Measurements from ENCODE around the gene ZNF594. TPM values are rescaled to one million over a fixed set of nuclear protein-coding genes. Genes with fewer than 3 reads are reported as not detected.
"Not testable (repeated sequence)": the region's sequence is repeated elsewhere in the genome, so short reads cannot be mapped to it uniquely, and the experiment has no call there.

The ZNF594 gene
- total RNA-seq, 2 experiments from 2014 or later, result 17.2 to 17.5 TPM

DNA sequence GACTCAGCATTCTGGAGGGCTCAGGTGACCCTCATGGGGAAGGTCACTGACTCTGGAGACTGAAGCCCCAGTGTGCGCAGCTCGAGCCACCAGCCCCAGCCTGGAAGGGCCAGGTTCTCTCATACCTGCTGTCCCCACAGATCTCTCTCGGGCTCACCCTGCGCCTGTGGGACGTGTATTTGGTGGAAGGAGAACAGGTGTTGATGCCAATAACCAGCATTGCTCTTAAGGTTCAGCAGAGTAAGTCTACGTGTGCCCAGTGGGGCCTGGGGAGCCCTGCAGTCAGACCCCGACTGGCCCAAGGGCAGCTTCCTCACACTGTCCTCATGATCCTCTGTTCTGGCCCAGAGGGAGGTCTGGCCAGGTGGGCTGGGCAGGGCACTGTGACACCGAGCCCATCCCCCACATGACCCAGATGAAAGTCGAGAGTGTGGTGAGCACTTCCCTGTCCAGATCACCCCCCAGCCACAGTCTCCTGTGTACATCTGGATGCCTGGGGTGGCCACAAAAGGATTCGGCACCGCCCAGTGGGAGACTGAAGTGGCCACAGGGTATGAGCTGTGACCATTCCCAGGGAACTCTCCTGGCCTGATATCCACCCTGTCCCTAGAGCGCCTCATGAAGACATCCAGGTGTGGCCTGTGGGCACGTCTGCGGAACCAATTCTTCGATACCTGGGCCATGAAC lies 54.0 kb downstream of the ZNF594 start:
- ATAC-seq (ENCODE audit: low read depth); H3K4me1 Mint-ChIP-seq; H3K27ac Mint-ChIP-seq; H3K4me3 Mint-ChIP-seq; H3K36me3 Mint-ChIP-seq; POLR2A ChIA-PET; H3K9me3 Mint-ChIP-seq; DNase-seq; H3K27me3 Mint-ChIP-seq: not testable (repeated sequence)

DNA sequence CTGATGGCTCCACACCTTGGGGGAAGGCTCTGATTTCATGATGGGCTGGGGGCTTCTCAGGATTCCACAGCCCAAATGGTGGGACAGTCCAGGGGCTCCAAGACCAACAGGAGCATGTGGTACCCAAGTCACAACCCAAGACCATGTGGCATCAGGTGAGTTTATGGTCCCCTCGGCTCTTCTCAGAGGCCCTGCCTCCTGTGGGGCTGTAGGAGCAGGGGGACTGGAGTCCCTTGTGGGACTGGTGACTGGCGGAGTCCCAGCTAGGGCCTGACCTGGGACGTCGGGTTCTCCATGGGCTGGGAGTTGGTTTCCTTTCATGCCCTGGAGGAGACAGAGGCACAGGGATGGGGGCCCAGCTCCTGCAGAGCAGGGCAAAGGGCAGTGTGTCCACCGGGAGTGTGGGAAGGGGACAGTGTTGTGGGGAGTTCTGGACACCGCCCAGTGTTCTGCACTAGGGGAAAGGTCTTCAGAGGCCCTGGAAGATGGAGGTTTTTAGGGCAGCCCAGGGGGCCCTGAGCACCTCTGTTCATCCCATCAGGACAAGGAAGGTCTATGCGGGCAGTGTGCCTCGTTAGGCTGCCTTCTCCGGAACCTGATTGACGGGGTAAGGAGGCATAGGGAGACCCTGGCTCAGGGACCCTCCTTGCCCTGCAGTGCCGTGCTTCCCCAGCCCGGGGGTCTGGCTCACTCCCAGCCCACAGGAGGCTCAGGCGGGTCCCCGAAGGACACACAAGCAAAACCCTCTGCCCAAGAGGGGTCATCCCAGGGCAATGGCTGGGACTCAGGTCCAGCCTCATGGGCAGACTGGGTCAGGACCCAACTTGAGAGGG lies 54.9 kb downstream of the ZNF594 start:
- DNase-seq; ATAC-seq (ENCODE audit: low read depth); POLR2A ChIA-PET; H3K27ac Mint-ChIP-seq; H3K4me3 Mint-ChIP-seq; H3K4me1 Mint-ChIP-seq; H3K36me3 Mint-ChIP-seq; H3K9me3 Mint-ChIP-seq; H3K27me3 Mint-ChIP-seq: not testable (repeated sequence)

DNA sequence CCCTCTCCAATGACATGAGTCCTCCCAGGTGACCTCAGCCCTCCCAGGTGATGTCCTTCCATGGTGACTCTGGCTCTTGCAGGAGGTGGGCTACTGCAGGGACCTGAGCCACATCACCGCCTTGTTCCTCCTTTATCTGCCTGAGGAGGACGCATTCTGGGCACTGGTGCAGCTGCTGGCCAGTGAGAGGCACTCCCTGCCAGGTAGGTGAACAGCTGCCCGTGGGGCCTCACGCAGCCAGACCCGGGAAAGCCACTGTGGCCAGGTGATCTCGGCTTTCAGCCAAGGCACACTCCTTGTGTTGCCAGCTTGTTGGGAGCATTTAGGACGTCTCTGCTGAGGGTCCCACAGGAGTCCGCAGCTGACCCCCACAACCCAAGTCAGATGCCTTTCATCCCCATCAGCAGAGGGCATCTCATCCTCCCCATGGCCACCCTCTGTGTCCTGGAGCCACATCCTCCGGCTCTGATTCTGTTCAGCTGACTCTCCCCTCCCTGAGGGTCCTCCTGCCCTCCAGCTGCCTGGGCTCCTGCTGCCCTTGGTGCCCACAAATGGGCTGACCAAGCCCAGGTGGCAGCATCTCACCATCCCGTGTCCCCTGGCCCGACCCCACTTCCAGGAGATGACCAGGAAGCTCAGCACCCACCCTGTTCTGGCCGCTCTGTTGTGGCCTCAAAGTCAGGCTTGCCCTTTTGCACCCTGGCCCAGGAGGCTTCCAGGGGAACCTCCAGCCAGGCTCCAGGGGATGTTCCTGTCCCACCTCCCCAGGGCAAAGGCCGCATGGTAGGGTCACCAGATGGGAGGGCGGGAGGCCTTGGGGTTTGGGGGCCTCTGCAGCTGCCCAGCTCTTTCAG lies 55.7 kb downstream of the ZNF594 start:
- no peaks in the 10 kb centered on the region for H3K27me3 Mint-ChIP-seq
- H3K27ac Mint-ChIP-seq, result no peak overlapping the region
- no peak for ATAC-seq (ENCODE audit: low read depth)
- no peaks in the 10 kb centered on the region for H3K9me3 Mint-ChIP-seq
- POLR2A ChIA-PET, result no interaction called here
- H3K4me3 Mint-ChIP-seq, result no peak overlapping the region
- DNase-seq, result no peak
- H3K36me3 Mint-ChIP-seq, result no peaks in the 10 kb centered on the region
- H3K4me1 Mint-ChIP-seq, result no peaks in the 10 kb centered on the region

DNA sequence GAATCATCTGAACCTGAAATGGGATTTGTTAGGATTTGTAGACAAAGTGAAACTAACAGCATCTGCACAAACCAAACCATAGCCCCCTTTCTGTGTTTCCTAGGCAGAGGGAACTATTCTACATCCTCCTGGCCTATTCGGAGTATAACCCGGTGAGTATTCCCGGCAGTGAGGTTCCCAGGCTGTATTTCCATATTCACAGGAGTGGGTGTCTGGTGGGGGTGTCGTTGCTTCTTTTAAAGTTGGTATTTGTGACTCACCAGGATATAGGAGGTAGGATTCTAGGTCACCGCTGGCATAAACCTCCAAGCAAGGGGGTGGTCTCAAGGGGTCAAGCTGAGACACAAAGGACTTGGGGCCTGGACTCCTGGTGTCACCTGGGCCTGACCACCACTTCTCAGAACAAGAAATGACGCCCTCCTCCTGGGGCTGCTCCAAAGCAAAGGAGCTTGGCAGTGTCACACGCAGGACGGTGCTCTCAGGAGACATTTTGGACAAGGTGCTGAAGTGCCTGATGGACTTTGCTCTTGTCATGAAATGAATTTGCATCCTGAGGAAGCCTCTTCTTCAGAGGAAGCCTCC lies 56.4 kb downstream of the ZNF594 start:
- H3K4me3 Mint-ChIP-seq; POLR2A ChIA-PET; H3K4me1 Mint-ChIP-seq; DNase-seq; H3K9me3 Mint-ChIP-seq; H3K36me3 Mint-ChIP-seq; ATAC-seq (ENCODE audit: low read depth); H3K27me3 Mint-ChIP-seq; H3K27ac Mint-ChIP-seq: not testable (repeated sequence)

DNA sequence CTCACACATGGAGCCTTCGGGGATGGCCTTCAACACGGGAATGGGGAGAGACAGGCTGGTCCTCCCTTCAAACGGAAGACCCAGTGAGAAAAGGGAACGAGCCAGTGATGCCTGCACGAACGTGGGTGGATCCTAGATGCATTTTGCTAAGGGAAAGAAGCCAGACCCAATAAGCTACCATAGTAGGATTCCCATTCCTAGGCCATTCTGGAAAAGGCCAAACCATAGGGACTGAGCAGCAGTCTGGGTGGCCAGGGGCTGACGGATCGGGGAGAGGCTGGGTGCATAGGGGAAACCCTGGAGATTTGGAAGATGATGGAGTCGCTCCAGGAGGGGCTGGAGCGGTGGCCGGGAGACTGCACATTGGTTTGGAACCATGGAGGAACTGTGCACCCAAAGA lies 57.1 kb downstream of the ZNF594 start:
- H3K27ac Mint-ChIP-seq, result not testable (repeated sequence)

DNA sequence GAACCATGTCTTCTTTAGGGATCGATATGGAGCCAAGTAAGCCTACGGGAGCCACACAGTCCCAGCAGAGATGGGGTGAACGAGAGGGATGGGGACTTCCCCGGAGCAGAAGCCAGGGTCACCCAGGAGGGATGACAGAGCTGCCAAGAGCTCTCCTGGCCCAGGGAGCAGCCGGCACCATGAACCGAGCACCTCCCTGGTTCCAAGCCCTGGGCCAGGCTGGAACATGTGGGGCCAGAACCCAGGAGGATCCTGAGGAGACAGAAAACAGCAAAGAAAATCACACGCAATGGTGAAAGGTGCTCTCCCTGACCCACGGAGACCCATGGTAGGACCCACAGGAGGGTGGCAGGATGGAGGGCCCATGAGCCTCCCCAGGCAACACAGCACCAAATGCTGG lies 57.7 kb downstream of the ZNF594 start:
- H3K4me1 Mint-ChIP-seq; POLR2A ChIA-PET; H3K4me3 Mint-ChIP-seq; ATAC-seq (ENCODE audit: low read depth); H3K9me3 Mint-ChIP-seq; DNase-seq; H3K27ac Mint-ChIP-seq; H3K27me3 Mint-ChIP-seq; H3K36me3 Mint-ChIP-seq: not testable (repeated sequence)

More for the DNA sequence above, 57.1 kb downstream of the ZNF594 start:
- H3K27me3 Mint-ChIP-seq; H3K4me1 Mint-ChIP-seq; H3K9me3 Mint-ChIP-seq; H3K4me3 Mint-ChIP-seq; POLR2A ChIA-PET; H3K36me3 Mint-ChIP-seq; ATAC-seq (ENCODE audit: low read depth); DNase-seq: not testable (repeated sequence)

DNA sequence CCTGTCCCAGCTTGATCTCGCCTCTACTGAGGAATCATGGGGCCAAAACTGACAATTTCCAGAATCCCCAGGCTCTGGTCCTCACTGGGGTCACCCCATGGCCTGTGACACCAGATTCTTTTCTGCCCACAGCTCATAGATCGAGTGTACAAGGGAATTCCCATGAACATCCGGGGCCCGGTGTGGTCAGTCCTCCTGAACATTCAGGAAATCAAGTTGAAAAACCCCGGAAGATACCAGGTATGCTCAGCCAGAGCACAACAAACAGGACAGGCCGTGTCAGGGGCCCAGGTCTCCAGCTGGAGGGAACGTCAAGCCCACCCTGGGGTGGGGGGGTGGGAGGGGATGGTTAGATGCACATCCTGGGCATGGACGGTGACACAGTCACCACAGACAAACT lies 58.4 kb downstream of the ZNF594 start:
- Mint-ChIP-seq H3K36me3 (no peaks in the 10 kb centered on the region), H3K27ac (no peak overlapping the region), H3K9me3 (no peaks in the 10 kb centered on the region), H3K27me3 (no peaks in the 10 kb centered on the region), H3K4me1 (no peaks in the 10 kb centered on the region), H3K4me3 (no peak overlapping the region)
- POLR2A ChIA-PET, result no interaction called here
- ATAC-seq (ENCODE audit: low read depth) (no peak), DNase-seq (no peak)

DNA sequence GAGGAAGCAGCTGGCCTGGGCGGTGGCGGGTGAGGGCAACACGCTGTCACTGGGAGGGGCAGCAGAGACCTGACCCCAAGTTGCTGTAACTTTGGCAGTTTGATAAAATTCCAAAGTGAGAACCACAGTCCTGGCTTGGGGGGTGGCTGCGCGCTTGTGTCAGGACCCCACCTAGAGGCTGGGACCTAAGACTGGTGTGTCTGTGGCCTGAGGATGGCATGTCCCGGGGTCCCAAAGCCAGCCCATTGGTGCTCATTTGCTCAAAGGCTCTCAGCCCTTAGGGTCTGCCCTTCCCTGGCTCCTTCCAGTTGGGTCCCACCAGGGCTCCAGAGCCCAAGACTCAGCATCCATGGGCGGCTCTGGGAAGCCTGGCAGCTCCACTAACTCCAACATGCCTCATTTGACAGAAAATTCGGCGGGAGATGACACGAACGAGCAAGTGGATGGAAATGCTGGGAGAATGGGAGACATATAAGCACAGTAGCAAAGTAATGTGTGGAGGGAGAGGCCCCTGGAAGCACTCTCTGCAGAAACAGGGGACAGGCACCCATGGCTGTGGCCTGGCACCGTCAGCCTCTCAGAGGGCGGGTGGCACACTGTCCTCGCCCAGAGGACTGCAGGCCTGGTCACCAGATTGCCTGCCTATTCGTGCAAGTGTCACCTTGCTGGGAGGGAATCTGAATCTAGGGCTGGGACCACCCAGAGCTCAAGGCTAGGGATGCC lies 59.0 kb downstream of the ZNF594 start:
- H3K27ac Mint-ChIP-seq; H3K27me3 Mint-ChIP-seq; ATAC-seq (ENCODE audit: low read depth); POLR2A ChIA-PET; H3K4me3 Mint-ChIP-seq; H3K4me1 Mint-ChIP-seq; DNase-seq; H3K36me3 Mint-ChIP-seq; H3K9me3 Mint-ChIP-seq: not testable (repeated sequence)

DNA sequence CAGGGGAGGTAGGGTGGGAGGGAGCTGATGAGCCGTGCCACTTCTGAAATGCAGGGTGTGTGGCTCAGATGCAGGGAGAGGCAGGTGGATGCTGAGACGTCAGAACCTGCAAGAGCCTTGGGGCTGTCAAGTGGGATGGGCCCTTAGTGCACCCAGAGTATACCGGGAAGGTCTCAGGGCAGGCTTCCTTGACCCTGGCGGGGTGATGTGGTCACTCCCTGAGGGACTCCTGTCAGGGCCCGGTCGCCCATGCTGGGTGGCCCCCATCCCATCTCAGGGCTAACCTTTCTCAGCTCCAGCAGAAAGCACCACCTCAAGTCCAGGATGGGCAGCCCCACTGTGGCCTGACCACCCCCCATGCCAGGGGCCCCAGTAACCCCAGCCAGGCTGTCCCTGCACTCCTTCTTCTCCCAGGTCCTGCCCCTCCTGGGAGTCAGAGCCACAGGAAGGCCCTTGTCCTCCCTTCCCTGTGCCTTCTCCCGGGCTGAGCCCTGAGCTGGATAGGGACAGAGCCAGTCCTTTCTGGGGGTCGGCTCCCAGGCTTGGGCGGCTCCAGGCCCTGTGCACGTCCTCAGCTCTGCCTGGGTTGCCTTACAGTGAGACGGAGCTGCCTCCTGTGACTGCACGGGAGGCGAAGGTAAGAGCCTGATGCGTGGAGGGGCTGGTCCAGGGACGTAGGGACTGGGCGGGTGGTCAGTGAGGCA lies 59.7 kb downstream of the ZNF594 start:
- ATAC-seq (ENCODE audit: low read depth); H3K36me3 Mint-ChIP-seq; H3K4me1 Mint-ChIP-seq; POLR2A ChIA-PET; H3K27me3 Mint-ChIP-seq; H3K4me3 Mint-ChIP-seq; H3K27ac Mint-ChIP-seq; DNase-seq; H3K9me3 Mint-ChIP-seq: not testable (repeated sequence)

DNA sequence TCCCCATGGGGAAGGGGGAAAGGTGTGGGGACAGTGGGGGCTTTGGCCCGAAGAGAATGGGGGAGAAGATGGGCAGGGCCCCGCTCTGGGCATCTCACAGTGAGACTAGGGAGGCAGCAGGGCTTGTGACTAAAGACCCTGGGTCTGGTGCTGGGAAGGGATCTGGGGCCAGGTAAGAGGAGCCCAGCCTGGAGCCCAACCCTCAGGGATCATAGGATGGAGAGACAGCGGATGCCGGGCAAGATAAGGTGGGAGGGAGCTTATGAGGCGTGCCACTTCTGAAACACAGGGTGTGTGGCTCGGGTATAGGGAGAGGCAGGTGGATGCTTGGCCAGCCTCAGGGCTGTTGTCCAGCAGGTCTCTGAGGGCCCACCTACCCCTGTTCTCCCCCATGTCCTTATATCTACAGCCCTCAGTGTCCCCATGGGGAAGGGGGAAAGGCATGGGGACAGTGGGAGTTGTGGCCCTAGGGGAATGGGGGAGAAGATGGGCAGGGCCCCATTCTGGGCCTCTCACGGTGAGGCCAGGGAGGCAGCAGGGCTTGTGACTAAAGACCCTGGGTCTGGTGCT lies 60.4 kb downstream of the ZNF594 start:
- Mint-ChIP-seq H3K9me3 (no peaks in the 10 kb centered on the region), H3K4me3 (no peak overlapping the region), H3K4me1 (no peaks in the 10 kb centered on the region), H3K36me3 (no peaks in the 10 kb centered on the region), H3K27me3 (peaks cover 2% of the 10 kb centered on the region), H3K27ac (no peak overlapping the region)
- DNase-seq (peak; percentile 20), ATAC-seq (ENCODE audit: low read depth) (no peak)
- POLR2A ChIA-PET, result no interaction called here

DNA sequence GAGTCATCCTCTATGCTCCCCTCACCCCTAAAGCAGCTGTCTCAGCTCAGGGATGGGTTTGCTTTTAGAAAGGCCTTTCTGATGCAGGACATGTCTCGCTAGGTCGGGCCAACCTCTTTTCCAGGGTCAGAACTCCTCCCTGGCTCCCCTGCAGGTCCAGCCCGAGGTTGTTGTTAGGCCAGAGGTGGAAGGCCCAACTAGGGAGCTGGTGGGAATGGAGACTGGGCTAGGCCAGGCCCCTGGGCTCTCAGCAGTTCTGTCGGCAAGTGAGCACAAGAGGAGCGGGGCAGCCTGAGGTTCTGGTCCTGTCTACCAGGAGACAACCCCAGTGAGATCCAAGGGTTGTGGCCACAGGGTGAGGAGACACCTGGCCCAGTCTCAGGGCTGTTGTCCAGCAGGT lies 61.0 kb downstream of the ZNF594 start:
- H3K4me1 Mint-ChIP-seq; H3K27me3 Mint-ChIP-seq; H3K36me3 Mint-ChIP-seq; POLR2A ChIA-PET; H3K4me3 Mint-ChIP-seq; H3K27ac Mint-ChIP-seq; ATAC-seq (ENCODE audit: low read depth); H3K9me3 Mint-ChIP-seq: not testable (repeated sequence)
- DNase-seq, result peak; percentile 13

DNA sequence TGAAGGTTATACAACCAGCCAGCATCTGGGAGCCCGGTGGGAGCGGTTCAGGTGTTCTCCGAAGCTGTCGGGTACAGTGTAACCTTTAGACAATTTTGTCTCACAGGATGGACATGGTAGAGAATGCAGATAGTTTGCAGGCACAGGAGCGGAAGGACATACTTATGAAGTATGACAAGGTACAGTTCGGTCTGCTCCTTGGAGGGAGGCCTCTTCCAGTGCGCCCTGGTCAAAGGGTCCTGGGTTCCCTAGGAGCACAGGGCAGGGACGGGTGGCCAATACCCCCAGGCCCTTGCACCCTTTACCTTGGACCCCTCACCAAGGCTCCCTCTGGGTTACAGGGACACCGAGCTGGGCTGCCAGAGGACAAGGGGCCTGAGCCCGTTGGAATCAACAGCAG lies 61.4 kb downstream of the ZNF594 start:
- H3K27ac Mint-ChIP-seq; ATAC-seq (ENCODE audit: low read depth); H3K36me3 Mint-ChIP-seq; H3K4me3 Mint-ChIP-seq; H3K9me3 Mint-ChIP-seq; H3K27me3 Mint-ChIP-seq; H3K4me1 Mint-ChIP-seq; DNase-seq; POLR2A ChIA-PET: not testable (repeated sequence)

Measured in activated naive CD8-positive, alpha-beta T cell treated with anti-CD3 and anti-CD28 coated beads, Interleukin-2, amount 10 ng/mL, durations not matched to agents 7 days and 5 days (primary cell).